Astrocyte of the spinal cord (primary cell): Measurements from ENCODE around the gene TRIB2.

Source experiments
- DNase-seq: peaks from one replicate; pipeline ENCODE4 v3.0.0; 2011; ENCODE audit warnings: low read depth, low spot score
- H3K4me3 ChIP-seq: 2 replicates; pipeline ENCODE4 v1.5.1; 2011; ENCODE audit warnings: low read depth, mild to moderate bottlenecking, low read length, moderate library complexity
- in situ Hi-C: cut with HindIII; loops from 2 replicates; pipeline ENCODE4 v1.10.0; 2017; ENCODE audit warnings: low sequenced_read_pairs
- TF ChIP-seq, protein P1 (sequence below): IDR thresholded peaks from 2 replicates; pipeline ENCODE4 v1.5.1; 2012; ENCODE audit warnings: low read depth, mild to moderate bottlenecking, low read length, inconsistent platforms

The TRIB2 gene

GRCh38 chr2:12778811-12779579 is 62.3 kb downstream of the TRIB2 start:
- TF ChIP-seq, protein P1, sequence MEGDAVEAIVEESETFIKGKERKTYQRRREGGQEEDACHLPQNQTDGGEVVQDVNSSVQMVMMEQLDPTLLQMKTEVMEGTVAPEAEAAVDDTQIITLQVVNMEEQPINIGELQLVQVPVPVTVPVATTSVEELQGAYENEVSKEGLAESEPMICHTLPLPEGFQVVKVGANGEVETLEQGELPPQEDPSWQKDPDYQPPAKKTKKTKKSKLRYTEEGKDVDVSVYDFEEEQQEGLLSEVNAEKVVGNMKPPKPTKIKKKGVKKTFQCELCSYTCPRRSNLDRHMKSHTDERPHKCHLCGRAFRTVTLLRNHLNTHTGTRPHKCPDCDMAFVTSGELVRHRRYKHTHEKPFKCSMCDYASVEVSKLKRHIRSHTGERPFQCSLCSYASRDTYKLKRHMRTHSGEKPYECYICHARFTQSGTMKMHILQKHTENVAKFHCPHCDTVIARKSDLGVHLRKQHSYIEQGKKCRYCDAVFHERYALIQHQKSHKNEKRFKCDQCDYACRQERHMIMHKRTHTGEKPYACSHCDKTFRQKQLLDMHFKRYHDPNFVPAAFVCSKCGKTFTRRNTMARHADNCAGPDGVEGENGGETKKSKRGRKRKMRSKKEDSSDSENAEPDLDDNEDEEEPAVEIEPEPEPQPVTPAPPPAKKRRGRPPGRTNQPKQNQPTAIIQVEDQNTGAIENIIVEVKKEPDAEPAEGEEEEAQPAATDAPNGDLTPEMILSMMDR, result no peak
- DNase-seq, result no peak
- H3K4me3 ChIP-seq, result no peak overlapping the region
- in situ Hi-C loops, result no loop called here

GRCh38 chr2:12781329-12781728 is 64.6 kb downstream of the TRIB2 start:
- no peak overlapping the region for H3K4me3 ChIP-seq
- in situ Hi-C loops, result no loop called here
- TF ChIP-seq, protein P1, result no peak
- no peak for DNase-seq

GRCh38 chr2:12787891-12788801 is 71.4 kb downstream of the TRIB2 start:
- TF ChIP-seq, protein P1, result no peak
- peak; percentile 90 for DNase-seq
- no peak overlapping the region for H3K4me3 ChIP-seq
- in situ Hi-C loops, result no loop called here

GRCh38 chr2:12791906-12792305 is 75.2 kb downstream of the TRIB2 start:
- in situ Hi-C loops, result no loop called here
- DNase-seq, result no peak
- TF ChIP-seq, protein P1, result no peak
- H3K4me3 ChIP-seq, result no peak overlapping the region
